ENCODE measurements around the gene RHOD.

RHOD gene

DNA sequence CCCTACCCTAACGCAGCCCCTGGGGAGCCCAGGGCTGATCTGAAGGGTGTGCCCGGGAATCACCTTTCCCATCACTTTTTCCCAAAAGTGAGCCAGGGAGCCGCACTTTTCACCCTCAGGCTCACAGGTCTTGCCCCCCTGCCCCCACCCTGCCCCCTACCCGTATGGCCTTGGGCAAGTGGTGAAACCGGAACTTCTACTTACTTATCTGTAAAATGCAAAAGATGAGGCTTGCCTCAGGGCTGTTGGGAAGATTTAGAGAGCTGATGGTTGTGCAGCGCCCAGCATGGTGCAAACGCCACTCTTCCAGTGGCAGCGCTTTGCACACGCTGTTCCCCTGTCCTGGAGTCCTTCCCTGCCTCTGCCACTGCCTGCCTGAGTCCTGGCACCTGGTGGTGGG, 25.7 kb upstream of the RHOD start:
- no peak for DNase-seq
- intact Hi-C loops (cut with DNase I): no loop called here

DNA sequence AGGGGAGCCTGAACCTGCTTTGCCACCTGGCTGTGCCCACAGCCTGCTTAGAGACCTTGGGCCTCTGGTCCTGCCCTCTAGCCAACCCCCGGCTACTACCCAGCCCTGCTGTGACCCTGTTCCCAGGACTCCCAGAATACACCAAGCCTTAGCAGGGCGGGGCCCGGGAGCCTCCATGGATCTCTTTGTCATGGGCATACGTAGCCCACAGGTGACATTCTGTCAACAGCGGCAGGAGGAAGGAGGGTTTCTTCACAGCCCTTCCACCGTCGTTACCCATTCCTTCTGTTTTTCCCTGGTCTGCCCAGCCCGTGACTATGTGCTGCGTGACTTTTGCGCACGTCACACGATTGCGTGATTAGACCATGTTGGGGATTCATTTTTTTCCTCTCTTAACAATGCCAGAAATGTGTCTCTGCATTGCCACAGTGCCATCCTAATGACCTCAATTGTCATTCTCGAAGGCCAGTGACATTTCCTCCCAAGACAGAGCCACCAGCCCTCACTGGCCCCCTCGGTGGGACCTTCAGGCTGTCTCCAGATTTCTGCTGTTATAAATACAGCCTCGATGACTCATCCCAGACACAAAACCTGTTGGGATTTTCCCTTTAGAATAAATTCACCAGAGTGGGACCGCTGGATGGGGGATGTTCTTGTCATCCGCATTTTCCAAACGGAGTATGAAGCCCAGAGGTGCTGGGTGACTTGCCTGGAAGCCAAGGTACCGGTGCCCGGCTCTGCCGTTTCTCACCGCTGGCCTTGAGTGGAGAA, 24.7 kb upstream of the RHOD start:
- peak in 2 of 42 donors; percentile 30 to 57 for DNase-seq
- intact Hi-C loops (cut with DNase I): no loop called here

GRCh38 chr11:67032830-67033551, 23.7 kb upstream of the RHOD start:
- DNase-seq: peak in 13 of 42 donors; percentile 22 to 81 (median 50)
- intact Hi-C loops (cut with DNase I): no loop called here

- peak in 41 of 42 donors; percentile 33 to 92 (median 68) for DNase-seq
- intact Hi-C loops (cut with DNase I): no loop called here
Observed at GRCh38 chr11:67033661-67034166, 22.9 kb upstream of the RHOD start.

GRCh38 chr11:67034350-67034749, 22.3 kb upstream of the RHOD start:
- intact Hi-C loops (cut with DNase I): no loop called here
- DNase-seq: no peak

GRCh38 chr11:67040147-67040546, 16.5 kb upstream of the RHOD start:
- intact Hi-C loops (cut with DNase I): no loop called here
- no peak for DNase-seq

DNA sequence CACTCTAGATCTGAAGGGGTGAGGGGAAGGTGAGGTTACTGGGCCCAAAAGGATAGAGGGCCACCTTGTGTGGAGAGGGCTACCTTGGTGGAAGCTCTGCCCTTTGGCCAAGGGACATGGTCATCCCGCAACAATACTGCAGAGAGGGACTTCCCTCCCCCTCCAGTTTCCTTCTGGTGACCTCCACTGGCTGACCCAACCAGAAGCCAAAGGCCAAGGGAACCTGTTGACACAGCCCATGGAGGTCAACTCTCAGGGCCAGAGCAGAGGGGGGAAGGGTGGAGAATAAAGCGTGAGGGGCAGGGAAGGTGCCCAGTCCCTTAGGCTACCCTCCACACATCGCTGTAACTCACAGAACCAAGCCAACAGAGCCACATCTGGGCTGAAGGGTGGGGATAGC, 15.0 kb upstream of the RHOD start:
- no peak for DNase-seq
- intact Hi-C loops (cut with DNase I): no loop called here

DNA sequence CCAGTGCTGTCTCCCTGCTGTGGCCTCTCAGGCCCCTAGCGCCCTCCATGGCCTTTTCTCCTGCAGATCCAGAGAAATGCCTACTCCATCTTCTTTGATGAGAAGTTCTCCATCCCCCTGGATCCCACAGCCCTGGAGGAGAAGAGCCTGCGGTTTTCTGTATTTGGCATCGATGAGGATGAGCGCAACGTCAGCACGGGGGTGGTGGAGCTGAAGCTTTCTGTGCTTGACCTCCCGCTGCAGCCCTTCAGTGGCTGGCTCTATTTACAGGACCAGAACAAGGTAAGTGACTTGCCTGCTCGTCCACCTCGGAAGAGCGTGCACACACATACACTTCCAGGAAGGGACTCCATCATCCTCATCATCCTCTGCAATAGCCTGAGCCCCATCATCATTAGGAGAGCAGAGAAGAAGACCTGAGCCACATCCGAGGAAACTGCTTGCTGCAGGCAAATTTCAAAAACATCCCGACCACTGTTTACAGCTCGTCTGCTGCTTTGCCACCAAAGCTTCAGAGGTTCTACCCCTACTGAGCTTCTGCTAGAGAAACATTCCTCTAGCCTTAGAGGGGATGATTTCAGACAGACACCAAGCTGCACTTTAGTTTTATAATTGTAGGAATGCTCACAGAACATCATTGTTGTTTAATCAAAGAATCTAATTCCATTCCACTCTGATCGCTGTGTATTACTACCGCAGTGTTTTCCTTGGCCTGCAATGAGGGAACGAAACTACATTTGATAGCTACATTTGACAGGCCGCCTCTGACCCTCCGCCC, 12.9 kb upstream of the RHOD start:
- no peak for DNase-seq
- intact Hi-C loops (cut with DNase I): no loop called here

DNA sequence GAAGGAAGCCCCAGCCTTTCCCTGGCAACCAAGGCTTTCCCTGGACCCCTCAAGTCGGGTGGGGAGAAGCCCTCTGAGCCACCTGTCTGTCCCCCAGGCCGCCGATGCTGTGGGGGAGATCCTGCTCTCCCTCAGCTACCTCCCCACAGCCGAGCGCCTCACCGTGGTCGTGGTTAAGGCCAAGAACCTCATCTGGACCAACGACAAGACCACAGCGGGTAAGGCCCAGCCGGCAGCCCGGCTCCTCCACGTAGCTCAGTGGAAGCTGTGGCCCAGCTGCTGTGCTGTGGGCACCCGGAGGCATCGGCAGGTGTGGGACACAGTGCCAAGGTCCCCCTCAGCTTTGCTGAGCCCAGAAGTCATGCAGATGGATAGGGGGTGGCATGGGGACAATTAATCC, 12.2 kb upstream of the RHOD start:
- intact Hi-C loops (cut with DNase I): no loop called here
- no peak for DNase-seq

DNA sequence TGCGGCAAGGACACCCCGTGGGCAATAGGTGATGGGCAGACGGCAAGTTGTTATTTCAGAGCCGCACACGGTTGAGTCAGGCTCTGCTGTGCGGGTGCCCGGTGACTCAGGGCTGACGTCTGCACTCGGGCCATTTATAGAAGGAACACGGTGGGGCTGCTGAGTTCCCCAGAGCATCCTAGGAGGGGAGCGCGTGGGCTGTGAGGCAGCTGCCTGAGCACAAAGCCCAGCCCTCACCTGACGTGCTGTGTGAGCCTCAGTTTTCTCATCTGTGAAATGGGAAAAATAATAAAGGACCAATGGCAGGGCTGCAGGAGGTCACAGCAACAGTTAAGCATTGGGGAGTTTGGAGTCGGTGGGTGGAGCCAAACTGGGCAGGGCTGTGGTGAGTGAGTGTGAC, 11.3 kb upstream of the RHOD start:
- intact Hi-C loops (cut with DNase I): no loop called here
- DNase-seq: peak; percentile 55 to 95 (median 82)

- intact Hi-C loops (cut with DNase I): no loop called here
Observed at GRCh38 chr11:67048515-67049130, 8.0 kb upstream of the RHOD start.

GRCh38 chr11:67050139-67050538, 6.5 kb upstream of the RHOD start:
- intact Hi-C loops (cut with DNase I): no loop called here
- DNase-seq: no peak

More at GRCh38 chr11:67048515-67049130, 8.0 kb upstream of the RHOD start:
- no peak for DNase-seq

- no peak for DNase-seq
- intact Hi-C loops (cut with DNase I): no loop called here
Observed at GRCh38 chr11:67051180-67051893, 5.3 kb upstream of the RHOD start.

DNA sequence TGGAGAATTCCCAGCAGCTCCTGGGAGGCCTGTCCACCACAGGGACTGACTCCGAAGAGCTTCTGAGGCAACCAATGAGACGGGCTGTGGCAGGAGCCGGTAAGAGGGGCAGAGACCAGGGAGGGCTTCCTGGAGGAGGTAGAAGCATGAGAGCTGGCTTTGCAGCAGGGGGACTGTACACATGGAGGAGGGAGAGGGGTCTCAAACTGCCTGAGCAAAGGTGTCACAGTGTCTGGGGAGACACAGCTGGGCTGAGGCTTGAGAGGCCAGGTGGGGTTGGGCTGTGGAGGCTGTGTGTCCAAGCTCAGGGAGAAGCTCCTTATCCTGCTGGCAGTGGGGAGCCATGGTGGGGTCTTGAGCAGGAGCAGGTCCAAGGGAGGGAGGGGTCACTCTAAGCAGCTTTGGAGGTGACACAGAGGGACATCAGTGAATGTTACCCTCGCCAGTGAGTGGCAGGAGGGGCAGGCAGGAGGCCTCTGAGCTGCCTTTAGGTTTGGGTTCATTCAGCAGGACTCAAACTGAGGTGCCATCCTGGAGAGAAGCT, 4.6 kb upstream of the RHOD start:
- no peak for DNase-seq
- intact Hi-C loops (cut with DNase I): no loop called here

DNA sequence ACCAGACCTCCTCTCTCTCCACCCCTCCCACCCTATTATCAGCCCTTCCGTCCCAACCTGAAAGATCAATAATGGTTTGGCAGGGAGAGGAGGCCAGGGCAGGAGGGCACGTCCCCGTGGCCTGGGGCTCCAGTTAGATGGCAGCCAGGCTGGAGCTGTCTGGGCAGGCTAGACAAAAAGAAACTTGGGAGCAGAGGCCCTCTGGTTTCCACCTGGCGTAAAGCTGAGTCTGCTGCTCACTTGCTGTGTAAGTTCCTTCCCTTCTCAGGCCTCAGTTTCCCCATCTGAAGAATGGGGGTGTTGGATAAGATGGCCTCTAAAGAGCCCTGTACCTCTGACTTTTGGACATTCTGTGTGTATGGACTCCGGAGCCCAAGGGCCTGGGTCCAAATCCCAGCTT, 3.8 kb upstream of the RHOD start:
- no peak for DNase-seq

GRCh38 chr11:67053896-67054329, 2.7 kb upstream of the RHOD start:
- intact Hi-C loops (cut with DNase I): no loop called here
- peak; percentile 46 to 87 (median 70) for DNase-seq

More for the DNA sequence above, 3.8 kb upstream of the RHOD start:
- intact Hi-C loops (cut with DNase I): no loop called here

- peak in 1 of 42 donors; percentile 43 for DNase-seq
- intact Hi-C loops (cut with DNase I): no loop called here
Observed at GRCh38 chr11:67054346-67054835, 2.3 kb upstream of the RHOD start.
